Mesodermal cell (in vitro differentiated cells): Measurements from ENCODE around the gene ADGRB3.
A peak's percentile ranks its signal among the peaks of the same experiment; 100 is the strongest.

Experiments
- H3K27ac ChIP-seq: 2 replicates; pipeline ENCODE4 v1.7.0; 2013; ENCODE audit warnings: mild to moderate bottlenecking, low read depth, low read length, moderate library complexity; ENCODE audit not compliant: severe bottlenecking
- H3K36me3 ChIP-seq: 2 replicates; pipeline ENCODE4 v1.7.1; 2013; ENCODE audit warnings: mild to moderate bottlenecking, low read length, moderate library complexity; ENCODE audit not compliant: control insufficient read depth, insufficient read depth
- H3K4me1 ChIP-seq: one replicate; pipeline ENCODE4 v1.7.1; 2013; ENCODE audit warnings: mild to moderate bottlenecking, low read length; ENCODE audit not compliant: insufficient read depth, control insufficient read depth, poor library complexity, severe bottlenecking
- H3K4me3 ChIP-seq: 2 replicates; pipeline ENCODE4 v1.7.0; 2013; ENCODE audit warnings: low read length, control low read depth, mild to moderate bottlenecking; ENCODE audit not compliant: insufficient read depth, poor library complexity, severe bottlenecking; ENCODE audit errors: extremely low read depth
- H3K9me3 ChIP-seq: 2 replicates; pipeline ENCODE4 v1.7.1; 2013; ENCODE audit warnings: mild to moderate bottlenecking, low read length, moderate library complexity; ENCODE audit not compliant: control insufficient read depth
- WGBS, 2 experiments: methylation state at CpG; one replicate each; pipeline ENCODE4 v1.1.5; 2013; ENCODE audit warnings: missing lambda C conversion rate in 2 of 2; ENCODE audit not compliant: insufficient coverage in 2 of 2; 5-methylcytosine and 5-hydroxymethylcytosine counted together

The ADGRB3 gene

GRCh38 chr6:69069881-69070280 lies 434.8 kb downstream of the ADGRB3 start:
- 100% methylated on average over 1 of the region's 1 CpG; no CpG with 5 or more reads in 1 of the 2 experiments for WGBS, 2 experiments
- no peak overlapping the region for H3K27ac ChIP-seq
- H3K9me3 ChIP-seq = no peaks in the 10 kb centered on the region
- H3K4me3 ChIP-seq = no peak overlapping the region
- H3K36me3 ChIP-seq = no peaks in the 10 kb centered on the region
- no peaks in the 10 kb centered on the region for H3K4me1 ChIP-seq

GRCh38 chr6:69072796-69073195 lies 437.7 kb downstream of the ADGRB3 start:
- H3K4me3 ChIP-seq = no peak overlapping the region
- H3K4me1 ChIP-seq = no peaks in the 10 kb centered on the region
- WGBS, 2 experiments = 100% methylated on average over 1 of the region's 1 CpG; no CpG with 5 or more reads in 1 of the 2 experiments
- no peaks in the 10 kb centered on the region for H3K36me3 ChIP-seq
- no peak overlapping the region for H3K27ac ChIP-seq
- no peaks in the 10 kb centered on the region for H3K9me3 ChIP-seq

GRCh38 chr6:69084746-69085335 lies 449.8 kb downstream of the ADGRB3 start:
- peaks cover 11% of the 10 kb centered on the region for H3K4me1 ChIP-seq
- H3K9me3 ChIP-seq = no peaks in the 10 kb centered on the region
- H3K27ac ChIP-seq = no peak overlapping the region
- H3K4me3 ChIP-seq = no peak overlapping the region
- WGBS, 2 experiments = 70 to 100% methylated on average over 3 to 4 of the region's 4 CpGs
- H3K36me3 ChIP-seq = no peaks in the 10 kb centered on the region

GRCh38 chr6:69086689-69087088 lies 451.6 kb downstream of the ADGRB3 start:
- H3K27ac ChIP-seq = no peak overlapping the region
- 80 to 100% methylated on average over 1 to 2 of the region's 2 CpGs for WGBS, 2 experiments
- H3K36me3 ChIP-seq = no peaks in the 10 kb centered on the region
- peaks cover 17% of the 10 kb centered on the region for H3K4me1 ChIP-seq
- no peak overlapping the region for H3K4me3 ChIP-seq
- no peaks in the 10 kb centered on the region for H3K9me3 ChIP-seq

GRCh38 chr6:69089539-69089938 lies 454.5 kb downstream of the ADGRB3 start:
- WGBS, 2 experiments = no CpG with 5 or more reads among the region's 1 CpG
- Histone ChIP-seq H3K4me3 (no peak overlapping the region), H3K4me1 (peaks cover 16% of the 10 kb centered on the region), H3K36me3 (no peaks in the 10 kb centered on the region), H3K27ac (peak overlapping the region; percentile 46), H3K9me3 (no peaks in the 10 kb centered on the region)

GRCh38 chr6:69090132-69090531 lies 455.1 kb downstream of the ADGRB3 start:
- 80% methylated on average over 1 of the region's 1 CpG; no CpG with 5 or more reads in 1 of the 2 experiments for WGBS, 2 experiments
- Histone ChIP-seq H3K36me3 (no peaks in the 10 kb centered on the region), H3K9me3 (no peaks in the 10 kb centered on the region), H3K4me1 (peaks cover 11% of the 10 kb centered on the region), H3K27ac (peak overlapping the region; percentile 46), H3K4me3 (no peak overlapping the region)

- no peaks in the 10 kb centered on the region for H3K4me1 ChIP-seq
- H3K36me3 ChIP-seq = no peaks in the 10 kb centered on the region
- H3K27ac ChIP-seq = no peak overlapping the region
- no peak overlapping the region for H3K4me3 ChIP-seq
- H3K9me3 ChIP-seq = no peaks in the 10 kb centered on the region
- WGBS, 2 experiments = 56% methylated on average over 1 of the region's 1 CpG; no CpG with 5 or more reads in 1 of the 2 experiments
Observed at GRCh38 chr6:69096681-69097080, 461.6 kb downstream of the ADGRB3 start.

- no peaks in the 10 kb centered on the region for H3K9me3 ChIP-seq
- no peak overlapping the region for H3K4me3 ChIP-seq
- no peaks in the 10 kb centered on the region for H3K4me1 ChIP-seq
- H3K27ac ChIP-seq = no peak overlapping the region
- no peaks in the 10 kb centered on the region for H3K36me3 ChIP-seq
Observed at GRCh38 chr6:69097948-69098347, 462.9 kb downstream of the ADGRB3 start.

GRCh38 chr6:69098910-69099309 lies 463.8 kb downstream of the ADGRB3 start:
- Histone ChIP-seq H3K27ac (no peak overlapping the region), H3K4me3 (no peak overlapping the region), H3K9me3 (no peaks in the 10 kb centered on the region), H3K36me3 (no peaks in the 10 kb centered on the region), H3K4me1 (no peaks in the 10 kb centered on the region)

- Histone ChIP-seq H3K9me3 (no peaks in the 10 kb centered on the region), H3K27ac (no peak overlapping the region), H3K36me3 (no peaks in the 10 kb centered on the region), H3K4me3 (no peak overlapping the region), H3K4me1 (no peaks in the 10 kb centered on the region)
- WGBS, 2 experiments = 83% methylated on average over 1 of the region's 3 CpGs; no CpG with 5 or more reads in 1 of the 2 experiments
Observed at GRCh38 chr6:69100772-69101171, 465.7 kb downstream of the ADGRB3 start.

GRCh38 chr6:69102416-69102815 lies 467.3 kb downstream of the ADGRB3 start:
- Histone ChIP-seq H3K4me1 (no peaks in the 10 kb centered on the region), H3K27ac (no peak overlapping the region), H3K36me3 (no peaks in the 10 kb centered on the region), H3K9me3 (no peaks in the 10 kb centered on the region), H3K4me3 (no peak overlapping the region)
- WGBS, 2 experiments = 85 to 86% methylated on average over 2 of the region's 2 CpGs
